NCI-H774 (cell line): ENCODE results near the gene MDM4.
A peak's percentile ranks its signal among the peaks of the same experiment; 100 is the strongest.

Experiments used
- DNase-seq: peaks from one replicate; lab custom pipeline; 2025; lab: John Stamatoyannopoulos, UW

The MDM4 gene

DNA sequence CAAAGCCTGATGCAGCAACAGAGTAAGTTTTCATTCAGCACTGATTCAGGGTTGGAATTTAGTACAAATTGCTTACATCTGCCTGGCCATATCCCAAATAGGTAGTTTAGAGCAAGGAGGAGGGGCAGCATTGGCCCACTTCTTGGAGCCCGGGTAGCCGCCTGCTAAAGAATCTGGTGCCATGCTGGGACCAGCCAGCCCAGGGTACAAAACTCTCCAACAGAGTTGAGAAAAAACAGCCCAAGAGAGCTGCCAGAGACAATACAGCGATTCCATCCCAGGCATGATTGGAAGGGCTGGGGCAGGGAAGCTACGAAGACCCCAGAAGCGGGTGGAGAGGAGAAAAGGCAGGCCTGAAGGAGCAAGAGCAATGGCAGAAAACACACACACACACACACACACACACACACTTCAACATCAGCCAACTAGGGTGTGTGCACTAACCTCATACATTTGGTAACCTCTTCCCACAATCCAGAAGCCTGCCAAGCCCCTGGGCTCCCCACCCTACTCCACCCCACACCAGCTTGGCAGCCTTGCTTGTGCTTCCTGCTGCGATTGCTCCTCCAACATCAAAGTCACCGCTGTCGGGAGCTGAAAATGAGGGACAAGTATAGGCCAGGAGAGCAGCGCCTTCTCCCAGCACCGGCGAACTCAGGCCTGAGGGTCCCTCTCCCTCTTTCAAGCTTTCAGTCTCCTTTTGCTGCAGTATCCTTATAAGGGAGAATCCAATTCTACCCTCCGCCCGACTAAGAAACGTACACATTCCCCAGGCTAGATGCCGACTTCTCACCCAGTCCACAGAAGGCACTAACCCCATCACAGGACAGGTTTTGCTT, 22.8 kb upstream of the MDM4 start:
- no peak for DNase-seq

DNA sequence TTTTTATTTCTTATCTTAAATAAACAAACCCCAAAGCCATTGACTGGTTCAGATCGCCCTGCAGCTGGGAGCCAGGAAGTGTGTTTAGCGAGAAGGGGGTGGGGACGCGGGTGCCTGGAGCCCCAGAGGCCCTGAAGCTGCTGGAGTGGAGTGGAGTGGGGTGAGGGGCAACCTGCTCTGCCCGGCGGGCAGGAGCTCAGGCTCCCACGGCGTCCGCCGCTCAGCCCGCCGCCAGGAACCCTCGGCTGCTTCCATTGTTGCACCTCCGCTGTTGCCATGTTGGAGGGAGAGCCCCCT, 22.3 kb upstream of the MDM4 start:
- DNase-seq, result peak; percentile 25

DNA sequence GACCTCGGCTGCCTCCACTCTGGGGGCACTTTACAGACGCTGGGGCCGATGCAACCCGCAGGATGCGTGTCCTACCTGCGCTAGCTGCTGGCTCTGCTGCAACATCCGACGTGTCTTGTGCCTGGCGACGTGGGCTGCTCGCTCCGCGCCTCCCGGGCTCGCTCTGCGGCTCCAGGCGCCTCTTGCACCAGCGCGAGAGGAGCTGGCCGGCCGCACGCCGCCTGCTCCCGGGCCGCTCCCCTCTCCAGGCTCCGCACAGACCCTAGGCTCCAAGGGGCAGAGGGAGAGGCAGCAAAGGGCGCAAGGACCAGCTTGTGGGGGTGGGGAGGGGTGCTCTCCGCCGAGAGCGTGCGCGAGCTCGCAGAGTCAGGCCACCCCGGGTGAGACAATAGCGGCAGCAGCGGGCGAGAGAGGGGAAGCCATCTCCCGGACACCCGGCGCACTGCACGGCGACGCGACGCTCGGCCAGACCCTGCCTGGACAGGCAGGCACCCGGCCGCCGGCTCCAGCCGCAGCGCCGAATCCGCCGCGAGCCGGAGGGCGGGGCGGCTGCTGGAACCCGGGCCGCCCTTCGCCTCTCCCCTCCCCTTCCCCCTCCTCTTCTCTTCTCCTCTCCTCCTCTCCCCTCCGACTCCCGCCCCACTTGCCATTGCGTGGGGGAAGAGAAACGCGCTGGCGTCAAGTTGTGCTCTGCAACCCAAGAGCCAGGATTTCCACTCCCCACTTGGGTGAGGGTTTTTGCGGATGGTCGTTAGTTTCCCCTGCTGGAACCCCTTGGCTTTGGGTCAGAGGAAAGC, 21.7 kb upstream of the MDM4 start, which contains the start of gene PIK3C2B:
PIK3C2B (minus strand) TSS at position 525 of the 797 bp plus-strand sequence. CDS start 25,003 bp downstream, outside the sequence.
- DNase-seq, result peak; percentile 59

DNA sequence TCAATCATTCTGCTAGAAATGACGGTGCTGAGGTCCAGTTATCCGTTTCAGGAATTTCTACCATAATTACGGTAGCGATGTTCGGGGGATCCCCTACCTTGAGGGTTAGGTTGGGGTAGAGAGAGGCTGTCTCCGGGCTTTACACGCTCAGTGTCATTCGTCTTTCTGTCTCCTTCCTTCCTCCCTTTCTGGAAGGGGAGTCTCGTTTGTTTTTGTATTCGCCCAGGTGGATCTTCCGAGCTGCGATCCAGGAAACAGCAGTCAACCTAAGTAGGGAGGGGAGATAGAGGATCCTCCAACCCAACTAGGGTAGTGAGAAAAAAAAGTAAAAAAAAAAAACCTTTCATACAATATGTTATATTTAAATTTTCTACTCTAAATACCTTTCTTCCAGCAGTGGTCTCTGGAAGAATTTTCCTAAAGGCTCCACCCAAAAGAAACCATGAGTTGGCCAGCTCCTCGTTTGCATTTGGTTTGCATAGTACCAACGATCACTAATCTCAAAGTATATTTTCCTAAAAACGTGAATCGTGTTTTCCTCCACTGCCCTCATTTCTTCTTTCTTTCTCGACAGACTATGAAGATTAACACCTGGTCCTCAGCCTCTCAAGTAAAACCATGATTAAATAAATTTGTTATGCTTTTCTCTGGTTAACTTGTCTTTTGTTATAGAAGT, 21.0 kb upstream of the MDM4 start:
- DNase-seq, result no peak

DNA sequence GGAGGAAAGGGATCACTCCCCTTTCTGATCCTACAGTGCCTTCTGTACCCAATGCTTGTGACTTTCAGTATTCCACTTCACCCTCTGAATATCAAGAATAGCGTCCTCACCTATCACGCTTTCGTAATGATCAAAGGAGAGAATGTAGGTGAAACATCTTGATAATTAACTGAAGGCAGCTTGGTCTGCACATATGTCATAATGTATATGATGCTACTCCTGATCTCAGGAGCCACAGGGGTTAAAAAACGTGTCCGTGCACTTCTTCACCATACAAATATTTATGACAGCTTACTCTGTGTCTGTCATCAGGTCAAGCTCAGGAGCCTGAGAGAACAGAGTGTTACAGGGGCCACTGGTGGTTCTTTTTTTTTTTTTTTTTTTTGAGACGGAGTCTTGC, 20.4 kb upstream of the MDM4 start:
- DNase-seq, result no peak

DNA sequence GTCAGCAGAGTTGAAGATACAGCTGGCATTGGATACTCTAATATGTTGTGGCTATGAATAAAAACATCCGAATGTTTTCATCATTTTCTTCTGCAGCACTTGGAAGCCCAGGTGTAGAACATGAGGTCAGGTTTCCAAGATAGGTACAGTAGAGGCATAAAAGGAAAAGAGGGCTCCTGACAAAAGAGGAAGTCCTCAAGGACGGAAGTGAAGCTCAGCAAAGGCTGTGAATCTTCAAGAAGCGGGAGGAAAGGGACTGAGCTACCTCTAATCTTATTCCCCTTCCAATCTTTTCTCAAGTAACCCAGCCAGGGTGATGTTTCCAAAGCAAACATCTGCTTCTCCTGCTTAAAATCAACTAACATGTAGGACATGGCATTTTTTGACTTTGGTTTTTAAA, 17.2 kb upstream of the MDM4 start:
- no peak for DNase-seq

DNA sequence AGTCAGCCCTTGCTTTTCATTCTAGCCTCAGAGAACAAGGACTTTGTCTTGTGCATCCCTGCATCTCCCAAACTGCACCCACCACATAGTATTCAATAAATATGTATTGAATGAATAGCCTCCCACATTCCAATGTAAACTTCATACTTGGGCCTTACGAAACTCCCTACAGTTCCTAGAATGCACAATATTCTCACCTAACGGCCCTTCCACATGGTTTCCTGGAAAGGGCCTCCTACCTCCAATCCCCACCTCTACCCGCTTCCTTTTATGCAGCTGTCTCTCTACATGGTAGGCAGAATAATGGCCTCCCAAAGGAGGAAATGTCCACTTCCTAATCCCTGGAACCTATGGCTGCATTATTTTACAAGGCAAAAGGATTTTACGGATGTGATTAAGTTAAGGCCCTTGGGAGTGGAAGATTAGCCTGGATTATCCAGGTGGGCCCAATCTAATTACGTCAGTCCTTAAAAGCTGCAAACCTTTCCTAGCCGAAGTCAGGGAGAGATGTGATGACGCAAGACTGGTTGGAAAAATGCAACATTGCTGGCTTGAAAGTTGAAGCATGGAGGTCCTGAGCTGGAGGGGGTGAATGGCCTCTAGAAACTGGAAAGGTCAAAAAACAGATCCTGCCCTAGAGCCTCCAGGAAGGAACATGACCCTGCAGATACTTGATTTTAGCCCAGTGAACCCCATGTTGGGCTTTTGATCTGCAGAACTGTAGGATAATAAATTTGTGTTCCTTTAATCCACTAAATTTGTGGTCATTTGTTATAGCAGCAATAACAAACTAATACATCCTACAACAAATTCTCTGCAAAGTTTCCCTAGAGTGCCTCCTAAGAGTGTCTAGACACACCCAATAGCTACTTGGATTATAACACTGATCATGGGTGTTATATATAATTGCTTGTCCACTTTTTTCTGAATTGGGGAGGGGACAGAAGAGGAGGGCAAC, 16.4 kb upstream of the MDM4 start:
- DNase-seq, result no peak

DNA sequence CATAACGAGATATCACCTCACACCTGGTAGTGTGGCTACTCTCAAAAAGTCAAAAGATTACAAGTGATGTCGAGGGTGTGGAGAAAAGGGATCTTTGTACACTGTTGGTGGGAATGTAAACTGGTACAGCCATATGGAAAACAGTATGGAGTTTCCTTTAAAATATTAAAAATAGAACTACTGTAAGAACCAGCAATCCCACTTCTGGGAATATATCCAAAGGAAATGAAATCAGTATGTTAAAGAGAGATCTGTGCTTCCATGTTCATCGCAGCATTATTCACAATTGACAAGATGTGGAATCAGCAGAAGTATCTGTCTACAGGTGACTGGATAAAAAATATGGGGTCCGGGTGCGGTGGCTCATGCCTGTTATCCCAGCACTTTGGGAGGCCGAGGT, 14.0 kb upstream of the MDM4 start:
- no peak for DNase-seq

DNA sequence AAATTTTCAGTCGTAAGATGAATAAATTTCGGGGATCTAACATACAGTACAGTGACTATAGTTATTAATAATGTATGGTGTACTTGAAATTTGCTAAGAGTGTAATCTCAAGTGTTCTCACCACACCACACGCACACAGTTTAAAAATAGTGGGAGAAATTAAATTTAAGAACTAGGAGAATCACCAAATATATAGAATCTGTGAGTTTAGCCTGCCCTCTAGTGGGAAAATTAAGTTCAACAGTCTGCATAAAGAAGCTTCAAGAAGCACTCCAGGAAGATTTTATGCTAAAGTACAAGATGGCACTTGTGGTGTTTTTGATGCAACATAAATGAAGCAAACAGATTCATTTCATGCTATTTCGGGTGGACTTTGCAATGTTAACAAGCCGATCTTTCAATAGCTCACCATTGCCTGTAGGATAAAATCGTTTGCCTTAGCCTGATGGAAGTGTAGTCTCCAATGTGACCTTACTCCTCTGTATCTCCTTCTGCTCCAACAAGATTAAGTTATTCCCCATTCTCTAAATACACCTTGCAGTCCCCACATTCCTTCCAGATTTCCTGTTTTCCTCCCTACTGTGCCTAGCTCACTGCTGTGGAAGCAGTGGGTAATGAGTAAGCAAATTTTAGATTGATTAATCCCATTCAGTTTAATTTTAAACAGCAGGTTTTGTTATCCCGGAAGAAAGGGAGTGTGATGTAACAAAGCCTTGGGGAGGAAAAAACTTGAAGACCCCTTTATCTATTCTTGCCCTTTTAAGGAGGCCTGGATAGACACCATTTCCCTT, 12.9 kb upstream of the MDM4 start:
- DNase-seq, result peak; percentile 61

DNA sequence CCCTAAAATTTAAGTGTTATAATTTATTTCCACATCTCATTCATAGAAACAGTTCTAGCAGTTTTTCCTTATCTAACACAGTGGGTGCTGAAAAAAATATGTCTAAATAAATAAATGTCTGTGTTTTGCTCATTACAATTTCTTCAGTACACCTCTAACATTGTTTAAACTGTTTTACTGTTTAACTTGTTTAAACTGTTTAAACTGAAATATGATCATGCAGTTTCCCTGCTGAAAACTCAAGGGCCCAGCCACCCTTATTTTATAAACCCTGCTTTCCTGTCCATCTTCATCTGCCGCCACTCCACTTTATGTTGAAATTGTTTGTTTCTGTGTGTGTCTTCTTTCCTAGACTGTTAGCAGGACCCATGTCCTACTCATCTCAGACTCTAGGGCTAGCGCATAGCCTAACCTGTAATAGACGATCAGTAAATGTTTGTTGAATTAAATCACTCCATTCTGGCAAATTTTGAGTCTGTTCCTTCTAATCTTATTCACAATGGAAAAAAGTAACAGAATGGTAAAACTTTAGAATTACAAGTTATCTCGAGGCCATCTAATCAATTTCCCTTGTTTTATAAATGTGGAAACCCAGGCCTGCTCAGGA, 12.2 kb upstream of the MDM4 start:
- no peak for DNase-seq

DNA sequence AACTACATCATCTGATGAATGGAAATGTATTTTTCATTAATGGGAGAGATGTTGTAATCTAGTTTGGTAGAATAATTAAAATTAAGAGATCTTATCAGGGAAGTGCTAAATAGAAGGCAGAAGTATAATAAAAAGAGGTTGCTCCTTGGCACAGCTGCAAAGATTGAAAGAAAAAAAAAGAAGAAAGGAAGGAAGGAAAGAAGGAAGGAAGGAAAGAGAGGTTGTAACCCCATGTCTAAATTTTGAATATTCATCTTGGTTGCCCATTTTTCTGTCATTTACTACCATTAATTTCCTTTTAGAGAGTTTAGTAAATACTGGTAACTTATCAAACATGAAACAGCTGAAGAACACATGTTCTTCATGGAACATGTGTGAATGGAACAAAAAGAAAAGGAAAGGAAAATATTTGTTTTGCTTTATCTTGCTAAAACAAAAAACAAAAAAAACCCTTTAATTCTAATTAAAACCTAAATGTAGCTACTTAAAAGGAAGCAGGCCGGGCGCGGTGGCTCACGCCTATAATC, 10.5 kb upstream of the MDM4 start:
- DNase-seq, result no peak

DNA sequence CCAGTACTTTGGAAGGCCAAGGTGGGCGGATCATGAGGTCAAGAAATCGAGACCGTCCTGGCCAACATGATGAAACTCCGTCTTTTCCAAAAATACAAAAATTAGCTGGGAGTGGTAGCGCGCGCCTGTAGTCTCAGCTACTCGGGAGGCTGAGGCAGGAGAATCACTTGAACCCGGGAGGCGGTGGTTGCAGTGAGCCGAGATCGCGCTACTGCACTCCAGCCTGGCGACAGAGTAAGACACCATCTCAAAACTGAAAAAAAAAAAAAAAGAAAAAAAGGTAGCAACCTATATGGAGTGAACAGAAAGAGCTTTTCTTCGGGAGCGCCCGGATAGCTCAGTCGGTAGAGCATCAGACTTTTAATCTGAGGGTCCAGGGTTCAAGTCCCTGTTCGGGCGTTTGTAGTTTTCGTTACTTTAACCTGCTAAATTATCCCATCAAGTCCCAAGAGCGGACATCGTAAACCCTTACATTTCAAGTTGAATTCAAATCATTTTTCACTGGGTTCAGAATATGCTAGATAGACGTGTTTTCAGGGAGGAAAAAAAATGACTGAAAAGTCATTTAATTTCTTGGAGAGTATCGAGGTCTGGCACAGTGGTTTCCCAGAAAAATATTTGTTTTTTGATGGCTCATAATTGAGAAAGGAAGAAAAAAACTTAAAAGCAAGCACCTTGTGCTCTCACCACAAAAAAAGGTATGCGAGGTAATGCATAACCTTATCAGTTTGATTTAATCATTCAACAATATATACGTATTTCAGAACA, 9.8 kb upstream of the MDM4 start:
- peak; percentile 79 for DNase-seq

DNA sequence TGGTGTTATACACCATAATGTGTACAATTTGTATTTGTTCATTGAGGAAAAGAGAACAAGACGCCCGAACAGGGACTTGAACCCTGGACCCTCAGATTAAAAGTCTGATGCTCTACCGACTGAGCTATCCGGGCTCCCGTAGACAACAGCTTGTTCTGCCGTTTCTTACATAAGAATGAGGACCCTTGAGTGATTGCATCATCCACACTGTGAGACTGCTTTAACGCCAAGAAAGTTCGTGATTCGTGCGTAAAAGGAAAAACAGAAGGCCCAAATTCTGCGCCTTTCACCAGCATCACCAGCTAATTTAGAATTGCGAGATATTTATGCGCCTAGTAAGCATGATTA, 9.3 kb upstream of the MDM4 start:
- DNase-seq, result peak; percentile 90

DNA sequence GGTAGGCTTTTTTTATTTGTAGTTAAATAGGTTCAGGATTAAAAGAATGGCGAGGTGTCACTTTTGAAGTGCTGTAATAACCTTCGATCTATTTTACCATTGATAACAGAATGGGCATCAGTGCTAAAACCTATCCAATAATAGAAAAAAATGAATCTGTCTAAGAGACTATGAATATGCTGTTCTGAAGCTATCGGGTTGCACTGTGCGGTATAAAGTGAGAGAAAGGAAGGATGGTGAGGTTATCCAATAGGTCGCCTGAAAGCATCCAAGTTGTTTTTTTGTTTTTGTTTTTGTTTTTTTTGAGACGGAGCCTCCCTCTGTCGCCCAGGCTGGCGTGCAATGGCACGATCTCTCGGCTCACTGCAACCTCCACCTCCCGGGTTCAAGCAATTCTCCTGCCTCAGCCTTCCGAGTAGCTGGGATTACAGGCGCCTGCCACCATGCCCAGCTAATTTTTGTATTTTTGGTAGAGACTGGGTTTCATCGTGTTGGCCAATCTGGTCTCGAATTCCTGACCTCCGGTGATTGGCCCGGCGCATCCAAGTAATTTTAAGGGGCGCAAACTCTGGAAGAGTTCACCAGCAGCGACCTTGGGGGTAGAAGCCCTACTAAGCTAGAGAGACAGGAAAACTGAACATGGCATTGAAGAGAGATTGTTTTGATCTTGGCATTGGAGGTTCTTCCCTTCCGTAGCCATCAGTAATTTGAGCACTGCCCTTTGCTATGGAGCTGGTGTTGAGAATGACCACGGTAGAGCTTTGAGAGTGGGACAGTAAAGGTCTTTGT, 8.7 kb upstream of the MDM4 start:
- DNase-seq, result peak; percentile 72

DNA sequence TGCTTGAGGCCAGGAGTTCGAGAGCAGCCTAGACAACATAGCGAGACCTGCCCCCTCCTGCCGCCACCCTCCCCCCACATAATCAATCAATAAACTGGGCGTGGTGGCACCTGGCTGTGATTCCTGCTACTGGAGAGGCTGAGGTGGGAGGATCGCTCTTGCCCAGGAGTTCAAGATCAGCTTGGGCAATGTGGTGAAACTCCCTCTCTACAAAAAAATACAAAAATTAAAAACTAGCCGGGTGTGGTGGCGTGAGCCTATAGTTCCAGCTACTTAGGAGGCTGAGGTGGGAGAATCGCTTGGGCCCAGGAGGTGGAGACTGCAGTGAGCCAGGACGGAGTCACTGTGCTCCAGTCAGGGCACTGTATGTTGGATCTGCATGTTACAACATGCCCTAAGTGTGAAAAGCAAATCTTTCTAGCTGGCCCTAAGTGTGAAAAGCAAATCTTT, 7.0 kb upstream of the MDM4 start:
- no peak for DNase-seq

DNA sequence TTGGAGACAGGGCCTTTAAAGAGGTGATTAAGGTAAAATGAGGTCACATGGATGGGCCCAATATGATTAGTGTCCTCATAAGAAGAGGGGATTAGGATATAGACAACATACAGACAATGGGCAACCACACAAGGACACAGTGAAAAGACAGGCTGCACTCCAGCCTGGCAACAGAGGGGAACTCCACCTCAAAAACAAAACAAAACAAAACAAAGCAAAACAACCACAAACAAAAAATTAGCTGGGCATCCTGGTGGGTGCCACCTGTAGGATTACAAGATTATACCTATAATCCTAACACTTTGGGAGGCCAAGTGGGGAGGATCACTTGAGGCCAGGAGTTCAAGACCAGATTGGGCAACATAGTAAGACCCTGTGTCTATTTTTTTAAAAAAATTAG, 4.8 kb upstream of the MDM4 start:
- DNase-seq, result no peak

DNA sequence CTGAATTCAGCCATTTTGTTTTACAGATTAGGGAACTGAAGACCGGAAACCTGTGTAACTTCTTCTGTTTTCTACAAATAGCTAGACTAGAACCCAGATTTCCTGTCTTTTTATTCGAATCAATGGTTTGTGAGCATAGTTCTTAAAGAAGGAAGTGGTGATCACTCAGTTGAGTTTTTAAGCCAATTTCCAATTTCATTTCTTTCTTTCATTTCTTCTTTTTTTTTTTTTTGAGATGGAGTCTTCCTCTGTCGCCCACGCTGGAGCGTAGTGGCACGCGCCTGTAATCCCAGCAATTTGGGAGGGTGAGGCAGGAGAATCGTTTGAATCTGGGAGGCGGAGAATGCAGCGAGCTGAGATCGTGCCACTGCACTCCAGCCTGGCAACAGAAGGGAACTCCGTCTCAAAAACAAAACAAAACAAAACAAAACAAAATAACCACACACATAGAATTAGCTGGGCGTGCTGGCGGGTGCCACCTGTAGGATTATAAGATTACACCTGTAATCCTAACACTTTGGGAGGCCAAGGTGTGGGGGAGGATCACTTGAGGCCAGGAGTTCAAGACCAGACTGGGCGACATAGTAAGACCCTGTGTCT, 3.0 kb upstream of the MDM4 start:
- DNase-seq, result no peak

DNA sequence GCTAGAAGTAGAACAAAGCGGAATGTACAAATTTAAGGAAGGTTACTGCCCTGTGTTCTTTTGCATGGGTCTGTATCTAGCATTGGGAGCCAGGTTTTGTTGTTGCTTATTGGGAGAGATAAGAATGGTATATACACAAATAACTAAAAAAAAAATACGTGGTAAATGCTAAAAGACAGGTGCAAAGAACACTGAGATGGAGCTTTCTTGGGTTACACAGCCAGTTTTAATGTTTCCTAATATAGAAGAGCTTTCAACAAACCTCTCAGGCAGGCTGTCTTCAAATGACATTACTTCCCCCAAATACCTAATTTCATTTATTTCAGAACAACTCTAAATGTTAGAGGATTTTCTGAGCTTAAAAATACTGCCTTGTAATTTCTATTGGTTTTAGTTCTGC, 1.4 kb upstream of the MDM4 start:
- DNase-seq, result no peak
